GM19463 (cell line): ENCODE data around the gene SEC24A.
"Not testable (repeated sequence)": the region's sequence is repeated elsewhere in the genome, so short reads cannot be mapped to it uniquely, and the experiment has no call there.

Experiments
- ATAC-seq: cut with Tn5 transposase; IDR thresholded peaks from one replicate; pipeline ENCODE4 v1.9.1; 2021; ENCODE audit warnings: mild to moderate bottlenecking, moderate library complexity; ENCODE audit not compliant: unreplicated experiment

SEC24A gene

GRCh38 chr5:134648425-134649162 lies at the start of gene SEC24A:
SEC24A (plus strand) TSS chr5:134648785; CDS start chr5:134649077, 292 bp downstream.
- ATAC-seq = peak; percentile 77

GRCh38 chr5:134599820-134600219 lies 48.8 kb upstream of the SEC24A start:
- not testable (repeated sequence) for ATAC-seq

GRCh38 chr5:134600600-134600999 lies 48.0 kb upstream of the SEC24A start:
- no peak for ATAC-seq

- no peak for ATAC-seq
Measured at GRCh38 chr5:134603059-134603458, 45.5 kb upstream of the SEC24A start.

GRCh38 chr5:134604908-134605307 lies 43.7 kb upstream of the SEC24A start:
- no peak for ATAC-seq

- no peak for ATAC-seq
Measured at GRCh38 chr5:134606726-134607125, 41.9 kb upstream of the SEC24A start.

GRCh38 chr5:134608555-134608954 lies 40.0 kb upstream of the SEC24A start:
- no peak for ATAC-seq

GRCh38 chr5:134609232-134609851 lies 39.2 kb upstream of the SEC24A start:
- ATAC-seq = no peak

- ATAC-seq = no peak
Measured at GRCh38 chr5:134610725-134611124, 37.9 kb upstream of the SEC24A start.

GRCh38 chr5:134611515-134611914 lies 37.1 kb upstream of the SEC24A start:
- no peak for ATAC-seq

GRCh38 chr5:134614450-134615085 lies 34.0 kb upstream of the SEC24A start:
- ATAC-seq = no peak

- no peak for ATAC-seq
Measured at GRCh38 chr5:134620634-134621033, 28.0 kb upstream of the SEC24A start.

GRCh38 chr5:134625559-134625958 lies 23.0 kb upstream of the SEC24A start:
- no peak for ATAC-seq

GRCh38 chr5:134626369-134627014 lies 22.1 kb upstream of the SEC24A start:
- ATAC-seq = no peak

- no peak for ATAC-seq
Measured at GRCh38 chr5:134634227-134634626, 14.4 kb upstream of the SEC24A start.

GRCh38 chr5:134635366-134635765 lies 13.2 kb upstream of the SEC24A start:
- not testable (repeated sequence) for ATAC-seq

GRCh38 chr5:134637116-134637721 lies 11.4 kb upstream of the SEC24A start:
- no peak for ATAC-seq

GRCh38 chr5:134638760-134639201 lies 9.8 kb upstream of the SEC24A start:
- ATAC-seq = no peak

GRCh38 chr5:134642931-134643530 lies 5.6 kb upstream of the SEC24A start:
- ATAC-seq = no peak

GRCh38 chr5:134647750-134648424 lies 698 bp upstream of the SEC24A start:
- peak; percentile 45 for ATAC-seq
